Neural cell (in vitro differentiated cells): ENCODE measurements around the gene PRELID2. TPM values are rescaled to one million over a fixed set of nuclear protein-coding genes. Genes with fewer than 3 reads are reported as not detected.

Source experiments
- H2AFZ ChIP-seq: fragments of 200-600, 300-800 bp; sonication (generic), shearing (Covaris generic); 2 replicates; pipeline ENCODE4 v1.6.0; 2014; ENCODE audit warnings: low read depth, mild to moderate bottlenecking, antibody characterized with exemption, low read length, moderate library complexity
- H3F3A ChIP-seq: fragments of 200-600 bp; shearing (Covaris generic); 2 replicates; pipeline ENCODE4 v1.6.1; 2016; ENCODE audit warnings: mild to moderate bottlenecking, moderate library complexity, mixed read lengths, antibody characterized with exemption, low read length; ENCODE audit not compliant: insufficient read depth, poor library complexity, severe bottlenecking
- H3K27ac ChIP-seq: fragments of 200-600, 300-800 bp; sonication (generic), shearing (Covaris generic); 2 replicates; pipeline ENCODE4 v1.5.1; 2014; ENCODE audit warnings: mild to moderate bottlenecking, low read length, moderate library complexity
- H3K27me3 ChIP-seq: fragments of 300-800, 200-600 bp; sonication (generic), shearing (Covaris generic); 2 replicates; pipeline ENCODE4 v1.6.0; 2014; ENCODE audit warnings: mild to moderate bottlenecking, low read depth, low read length, moderate library complexity; ENCODE audit not compliant: insufficient read depth
- H3K36me3 ChIP-seq: fragments of 300-800, 200-600 bp; sonication (generic), shearing (Covaris generic); 2 replicates; pipeline ENCODE4 v1.5.1; 2014; ENCODE audit warnings: mild to moderate bottlenecking, antibody characterized with exemption, low read length, moderate library complexity; ENCODE audit not compliant: insufficient read depth
- H3K4me2 ChIP-seq: fragments of 300-800, 200-600 bp; sonication (generic), shearing (Covaris generic); 2 replicates; pipeline ENCODE4 v1.6.0; 2014; ENCODE audit warnings: mild to moderate bottlenecking, low read length
- H3K4me3 ChIP-seq: fragments of 300-800, 200-600 bp; sonication (generic), shearing (Covaris generic); 2 replicates; pipeline ENCODE4 v1.5.1; 2014; ENCODE audit warnings: mild to moderate bottlenecking, low read length, moderate library complexity
- H3K79me2 ChIP-seq: fragments of 200-600 bp; shearing (Covaris generic); replicated peaks from 2 replicates; pipeline ENCODE4 v1.6.0; 2014; ENCODE audit warnings: mild to moderate bottlenecking, low read length, moderate library complexity; ENCODE audit not compliant: insufficient read depth
- H3K9ac ChIP-seq: fragments of 300-800, 200-600 bp; sonication (generic), shearing (Covaris generic); 2 replicates; pipeline ENCODE4 v1.6.1; 2016; ENCODE audit warnings: mild to moderate bottlenecking, low read length, mixed read lengths
- H3K9me2 ChIP-seq: fragments of 200-600 bp; shearing (Covaris generic); 2 replicates; pipeline ENCODE4 v1.6.1; 2016; ENCODE audit warnings: mild to moderate bottlenecking, low read length, mixed read lengths; ENCODE audit not compliant: insufficient read depth
- H3K9me3 ChIP-seq: fragments of 200-600, 300-800 bp; sonication (generic), shearing (Covaris generic); 2 replicates; pipeline ENCODE4 v1.6.1; 2016; ENCODE audit warnings: mild to moderate bottlenecking, mixed run types, low read length, moderate library complexity, mixed read lengths
- H4K20me1 ChIP-seq: fragments of 200-600 bp; shearing (Covaris generic); 2 replicates; pipeline ENCODE4 v1.6.1; 2016; ENCODE audit warnings: mild to moderate bottlenecking, mixed run types; ENCODE audit not compliant: insufficient read depth
- CTCF ChIP-seq: fragments of 450-650 bp; IDR thresholded peaks from 2 replicates; pipeline ENCODE4 v1.5.1; 2014; ENCODE audit warnings: antibody characterized with exemption, mild to moderate bottlenecking, moderate library complexity; ENCODE audit not compliant: poor library complexity, severe bottlenecking
- EP300 ChIP-seq: fragments of 450-650 bp; conservative IDR thresholded peaks from 2 replicates; pipeline ENCODE4 v1.6.1; 2014; ENCODE audit warnings: antibody characterized with exemption, mild to moderate bottlenecking, moderate library complexity; ENCODE audit not compliant: poor library complexity, severe bottlenecking
- EZH2 ChIP-seq: fragments of 200-600, 300-800 bp; shearing (Covaris generic), sonication (generic); IDR thresholded peaks from 2 replicates; pipeline ENCODE4 v1.6.1; 2014; ENCODE audit warnings: antibody characterized with exemption, low read length, borderline replicate concordance, mild to moderate bottlenecking; ENCODE audit not compliant: insufficient read depth, poor library complexity, severe bottlenecking
- MXI1 ChIP-seq: fragments of 450-650 bp; conservative IDR thresholded peaks from 2 replicates; pipeline ENCODE4 v1.6.1; 2014; ENCODE audit warnings: antibody characterized with exemption, mild to moderate bottlenecking; ENCODE audit not compliant: poor library complexity, severe bottlenecking
- POLR2AphosphoS5 ChIP-seq: IDR thresholded peaks from 2 replicates; pipeline ENCODE4 v1.6.1; 2012
- RAD21 ChIP-seq: fragments of 450-650 bp; conservative IDR thresholded peaks from 2 replicates; pipeline ENCODE4 v1.6.1; 2014; ENCODE audit warnings: antibody characterized with exemption, mild to moderate bottlenecking, moderate library complexity
- REST ChIP-seq: IDR thresholded peaks from 2 replicates; pipeline ENCODE4 v1.6.1; 2012; ENCODE audit warnings: borderline replicate concordance
- SMC3 ChIP-seq: fragments of 450-650 bp; conservative IDR thresholded peaks from 2 replicates; pipeline ENCODE4 v1.6.1; 2014; ENCODE audit warnings: antibody characterized with exemption, mild to moderate bottlenecking, moderate library complexity; ENCODE audit not compliant: poor library complexity
- TAF1 ChIP-seq: IDR thresholded peaks from 2 replicates; pipeline ENCODE4 v1.6.1; 2012; ENCODE audit warnings: low read depth
- polyA plus RNA-seq: library from polyadenylated mRNA; depleted of rRNA; stranded (reverse); fragments of >200 nt; gene quantifications from 2 replicates; pipeline ENCODE4 v1.2.3, GENCODE V29; 2014

PRELID2 gene
- polyA plus RNA-seq, 1 donor from 2014 or later: not detected

- Histone ChIP-seq H3K4me3 (no peak overlapping the region), H3K9me2 (no peaks in the 10 kb centered on the region), H2AFZ (no peak overlapping the region), H3K9ac (no peak overlapping the region), H3K4me2 (no peak overlapping the region), H3F3A (no peaks in the 10 kb centered on the region), H3K36me3 (no peaks in the 10 kb centered on the region), H3K79me2 (no peaks in the 10 kb centered on the region), H3K9me3 (no peaks in the 10 kb centered on the region), H4K20me1 (no peaks in the 10 kb centered on the region), H3K27me3 (no peaks in the 10 kb centered on the region), H3K27ac (no peak overlapping the region)
- no peak for TF ChIP-seq REST
- no peak for TF ChIP-seq EP300
- no peak for TF ChIP-seq SMC3
- no peak for TF ChIP-seq CTCF
- no peak for TF ChIP-seq EZH2
- no peak for TF ChIP-seq MXI1
- TF ChIP-seq POLR2AphosphoS5: no peak
- no peak for TF ChIP-seq TAF1
- TF ChIP-seq RAD21: no peak
Measured at GRCh38 chr5:145855763-145856267, 20.7 kb upstream of the PRELID2 start.

GRCh38 chr5:145854651-145855258 is 19.6 kb upstream of the PRELID2 start:
- no peak overlapping the region for H3K4me2 ChIP-seq
- no peaks in the 10 kb centered on the region for H3K9me3 ChIP-seq
- TF ChIP-seq CTCF (no peak), TAF1 (no peak), REST (no peak), MXI1 (no peak), POLR2AphosphoS5 (no peak), EP300 (no peak), RAD21 (no peak), EZH2 (no peak), SMC3 (no peak)
- H3K4me3 ChIP-seq: no peak overlapping the region
- no peaks in the 10 kb centered on the region for H4K20me1 ChIP-seq
- no peaks in the 10 kb centered on the region for H3K36me3 ChIP-seq
- H2AFZ ChIP-seq: no peak overlapping the region
- no peaks in the 10 kb centered on the region for H3K27me3 ChIP-seq
- H3K27ac ChIP-seq: no peak overlapping the region
- no peaks in the 10 kb centered on the region for H3F3A ChIP-seq
- no peaks in the 10 kb centered on the region for H3K79me2 ChIP-seq
- H3K9ac ChIP-seq: no peak overlapping the region
- no peaks in the 10 kb centered on the region for H3K9me2 ChIP-seq
